Suppressor macrophage treated with lipopolysaccharide for 4 hours (primary cell): ENCODE results near the gene LRRC55.

Experiments
- DNase-seq: peaks from one replicate; pipeline ENCODE4 v3.0.0-alpha.2; 2020

LRRC55 gene

GRCh38 chr11:57181678-57182305 is at the start of gene LRRC55:
TSS of gene LRRC55 (plus strand) at chr11:57181953. CDS start at chr11:57182023, 70 bp downstream.
- no peak for DNase-seq

- no peak for DNase-seq
These were observed 48.3 kb upstream of the LRRC55 start for GRCh38 chr11:57133366-57134038.

GRCh38 chr11:57134284-57134683 is 47.5 kb upstream of the LRRC55 start:
- no peak for DNase-seq

- no peak for DNase-seq
These were observed 46.6 kb upstream of the LRRC55 start for GRCh38 chr11:57135020-57135751.

GRCh38 chr11:57140568-57140967 is 41.2 kb upstream of the LRRC55 start:
- no peak for DNase-seq

- no peak for DNase-seq
These were observed 38.3 kb upstream of the LRRC55 start for GRCh38 chr11:57143459-57143858.

GRCh38 chr11:57144075-57144474 is 37.7 kb upstream of the LRRC55 start:
- no peak for DNase-seq

- no peak for DNase-seq
These were observed 37.0 kb upstream of the LRRC55 start for GRCh38 chr11:57144531-57145320.

GRCh38 chr11:57146301-57146700 is 35.5 kb upstream of the LRRC55 start:
- DNase-seq: no peak

- no peak for DNase-seq
These were observed 33.1 kb upstream of the LRRC55 start for GRCh38 chr11:57148621-57149020.

- no peak for DNase-seq
These were observed 31.3 kb upstream of the LRRC55 start for GRCh38 chr11:57150454-57150917.

- DNase-seq: no peak
These were observed 29.6 kb upstream of the LRRC55 start for GRCh38 chr11:57152134-57152533.

- no peak for DNase-seq
These were observed 28.3 kb upstream of the LRRC55 start for GRCh38 chr11:57153448-57153847.

- no peak for DNase-seq
These were observed 27.0 kb upstream of the LRRC55 start for GRCh38 chr11:57154739-57155138.

GRCh38 chr11:57155400-57155799 is 26.4 kb upstream of the LRRC55 start:
- DNase-seq: no peak

- DNase-seq: no peak
These were observed 25.7 kb upstream of the LRRC55 start for GRCh38 chr11:57155838-57156607.

GRCh38 chr11:57156928-57157327 is 24.8 kb upstream of the LRRC55 start:
- DNase-seq: no peak

GRCh38 chr11:57157624-57158023 is 24.1 kb upstream of the LRRC55 start:
- no peak for DNase-seq

GRCh38 chr11:57158180-57158579 is 23.6 kb upstream of the LRRC55 start:
- DNase-seq: no peak

- DNase-seq: no peak
These were observed 23.2 kb upstream of the LRRC55 start for GRCh38 chr11:57158599-57158998.

- no peak for DNase-seq
These were observed 21.1 kb upstream of the LRRC55 start for GRCh38 chr11:57160665-57161064.

- no peak for DNase-seq
These were observed 20.4 kb upstream of the LRRC55 start for GRCh38 chr11:57161351-57161750.
